ENCODE data around the gene PPP4R2.
"Not testable (repeated sequence)": the region's sequence is repeated elsewhere in the genome, so short reads cannot be mapped to it uniquely, and the experiment has no call there.

Gene PPP4R2

GRCh38 chr3:72977060-72977808 is 19.4 kb upstream of the PPP4R2 start:
- DNase-seq (ENCODE audit: low spot score) = no peak

DNA sequence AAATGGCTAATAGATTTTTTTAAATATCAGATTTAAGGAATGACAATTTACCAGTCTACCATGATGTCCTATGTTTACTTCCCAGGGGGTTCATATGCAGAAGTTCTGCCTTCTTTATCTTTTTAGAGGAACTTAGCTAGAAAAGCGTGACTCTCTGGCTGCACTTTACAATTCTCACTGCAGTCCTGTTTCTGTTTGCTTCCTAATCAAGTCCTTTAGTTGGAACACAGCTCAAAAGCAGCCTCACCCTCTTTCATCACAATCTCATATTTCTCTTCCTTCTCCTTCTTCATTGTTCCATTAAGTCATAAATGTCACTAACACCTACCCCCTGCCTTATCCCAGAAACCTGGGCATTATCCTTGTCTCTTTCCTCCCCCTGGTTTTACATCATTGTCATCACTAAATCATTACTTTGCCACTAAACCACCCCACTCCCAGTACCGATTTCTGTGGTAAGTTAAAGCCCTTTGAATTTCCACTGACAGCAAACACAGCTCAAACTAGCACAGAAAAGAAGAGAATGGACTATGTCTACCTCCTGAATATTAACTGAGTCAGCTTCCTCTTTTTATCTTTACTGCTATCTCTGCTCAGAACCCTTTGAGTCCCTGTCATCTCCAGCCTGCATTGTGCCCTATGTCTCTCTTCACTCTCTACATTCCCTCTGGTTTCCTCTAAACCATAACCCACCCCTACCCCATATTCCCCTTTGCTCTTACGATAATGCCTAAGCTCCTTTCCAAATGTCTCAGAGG is 13.8 kb upstream of the PPP4R2 start:
- DNase-seq (ENCODE audit: low spot score) = no peak

- DNase-seq (ENCODE audit: low spot score) = no peak
These were observed 11.0 kb upstream of the PPP4R2 start for GRCh38 chr3:72985576-72985975.

GRCh38 chr3:72990701-72991395 is 5.8 kb upstream of the PPP4R2 start:
- DNase-seq (ENCODE audit: low spot score) = no peak

DNA sequence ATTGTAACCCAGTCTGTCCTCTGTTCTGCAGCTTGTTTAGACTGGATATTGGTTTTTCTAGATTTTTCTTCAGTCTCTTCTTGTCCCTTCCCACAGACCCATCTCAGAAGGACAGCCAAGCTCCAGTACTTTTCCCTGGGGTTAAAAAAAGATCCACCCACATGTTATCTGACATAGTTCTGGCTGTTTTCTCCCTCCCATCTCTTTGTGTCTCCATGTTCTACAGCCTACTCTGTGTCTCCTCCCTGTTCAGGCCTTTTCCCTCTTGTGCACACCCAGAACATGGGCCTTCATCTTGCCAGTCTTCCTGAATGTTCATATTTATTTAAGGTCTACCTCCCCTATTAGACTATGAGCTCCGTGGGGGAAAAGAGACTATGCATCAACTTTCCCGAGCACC is 5.1 kb upstream of the PPP4R2 start:
- DNase-seq (ENCODE audit: low spot score) = no peak

DNA sequence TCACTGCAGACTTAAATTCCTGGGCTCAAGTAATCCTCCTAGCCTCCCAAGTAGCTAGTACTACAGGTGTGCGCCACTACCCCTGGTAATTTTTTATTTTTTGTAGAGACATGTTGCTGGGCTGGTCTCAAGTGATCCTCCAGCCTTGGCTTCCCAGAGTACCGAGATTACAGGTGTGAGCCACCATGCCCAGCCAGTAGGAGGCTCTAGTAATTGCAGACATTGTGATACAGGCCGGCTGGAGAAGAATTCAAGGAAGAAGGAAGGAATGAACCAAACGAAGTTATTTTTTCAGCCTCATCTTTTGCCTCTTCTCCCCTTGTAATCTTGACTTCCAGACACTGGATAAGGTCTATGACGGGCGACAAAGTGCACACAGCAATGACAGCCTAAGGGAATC is 3.2 kb upstream of the PPP4R2 start:
- no peak for DNase-seq (ENCODE audit: low spot score)

DNA sequence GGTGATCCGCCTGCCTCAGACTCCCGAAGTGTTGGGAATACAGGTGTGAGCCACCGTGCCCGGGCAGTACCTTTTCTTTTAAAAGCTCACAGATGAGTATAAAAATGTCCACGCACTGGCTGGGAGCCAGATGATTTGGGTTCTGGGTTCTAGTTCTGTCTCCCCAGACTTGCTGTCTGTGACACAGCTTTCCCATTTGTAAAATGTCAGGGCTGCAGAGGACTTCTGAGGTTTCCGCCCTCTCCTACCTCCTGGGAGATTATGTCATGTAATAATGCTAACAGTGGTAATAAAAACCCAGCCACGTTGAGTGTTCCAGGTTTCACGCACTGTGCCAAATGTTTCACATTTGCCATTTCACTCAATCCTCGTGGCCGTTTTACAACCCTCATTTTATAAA is 1.3 kb upstream of the PPP4R2 start:
- DNase-seq (ENCODE audit: low spot score) = no peak

DNA sequence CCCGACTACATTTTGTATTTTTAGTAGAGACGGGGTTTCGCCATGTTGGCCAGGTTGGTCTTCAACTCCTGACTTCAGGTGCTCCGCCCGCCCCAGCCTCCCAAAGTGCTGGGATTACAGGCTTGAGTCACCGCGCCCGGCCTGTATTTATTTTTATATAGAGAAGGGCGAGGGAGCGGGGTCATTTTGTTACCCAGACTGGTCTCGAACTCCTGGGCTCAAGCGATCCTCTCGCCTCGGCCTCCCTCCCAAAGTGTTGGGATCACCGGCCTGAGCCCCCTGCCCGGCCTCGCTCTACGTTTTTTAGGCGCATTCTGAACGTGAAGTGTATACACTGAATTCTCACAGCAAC is 514 bp upstream of the PPP4R2 start:
- DNase-seq (ENCODE audit: low spot score) = no peak

GRCh38 chr3:72997421-72997961 is 880 bp downstream of the PPP4R2 start:
- DNase-seq (ENCODE audit: low spot score) = peak; percentile 66

DNA sequence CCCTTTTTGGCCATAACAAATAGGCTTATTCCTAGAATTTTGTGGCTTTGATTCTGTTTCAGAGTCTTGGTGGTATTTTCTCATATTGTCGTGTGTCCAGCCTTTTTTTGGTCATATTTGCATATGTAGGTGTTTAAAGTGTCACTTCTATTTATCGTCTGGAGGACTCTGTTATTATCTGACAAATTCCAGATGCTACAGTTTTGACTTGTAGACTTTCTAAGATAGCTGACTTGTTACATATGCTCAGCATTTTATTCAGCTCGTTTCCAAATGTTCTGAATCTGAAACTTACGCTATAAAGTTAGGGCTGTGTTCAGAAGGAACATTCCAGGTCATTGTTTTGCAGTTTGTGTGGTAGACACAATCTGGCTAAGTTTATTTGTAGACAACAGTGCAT is 1.9 kb downstream of the PPP4R2 start:
- no peak for DNase-seq (ENCODE audit: low spot score)

DNA sequence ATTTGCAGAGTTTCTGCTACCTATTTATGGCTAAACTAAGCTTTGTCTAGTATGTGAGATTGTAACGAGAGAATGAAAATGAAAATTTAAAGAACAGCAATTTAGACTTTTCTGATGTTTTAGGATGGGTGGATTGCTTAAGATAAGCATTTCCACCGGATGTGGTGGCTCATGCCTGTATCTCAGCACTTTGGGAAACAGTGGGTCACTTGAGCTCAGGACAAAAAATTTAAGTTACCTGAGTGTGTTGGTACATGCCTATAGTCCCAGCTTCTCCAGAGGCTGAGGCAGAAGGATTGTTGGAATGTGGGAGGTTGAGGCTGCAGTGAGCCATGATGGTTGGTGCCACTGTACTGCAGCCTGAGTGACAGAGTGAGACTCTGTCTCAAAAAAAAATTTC is 3.3 kb downstream of the PPP4R2 start:
- no peak for DNase-seq (ENCODE audit: low spot score)

- not testable (repeated sequence) for DNase-seq (ENCODE audit: low spot score)
These were observed 6.4 kb downstream of the PPP4R2 start for GRCh38 chr3:73003050-73003449.

DNA sequence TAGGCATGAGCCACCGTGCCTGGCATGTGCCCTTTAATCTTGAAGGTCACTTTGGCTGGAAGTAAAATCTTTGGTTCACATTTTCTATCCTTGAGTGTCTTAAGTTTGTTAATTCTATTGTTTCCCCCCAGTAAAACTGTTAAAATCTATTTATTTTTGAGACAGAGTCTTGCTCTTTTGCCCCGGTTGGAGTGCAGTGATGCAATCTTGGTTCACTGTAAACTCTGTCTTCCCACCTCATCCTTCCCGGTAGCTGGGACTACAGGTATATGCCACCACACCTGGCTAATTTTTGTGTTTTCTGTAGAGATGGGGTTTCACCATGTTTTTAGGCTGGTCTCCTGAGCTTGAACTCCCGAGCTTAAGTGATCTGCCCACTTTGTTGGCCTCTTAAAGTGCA is 7.7 kb downstream of the PPP4R2 start:
- DNase-seq (ENCODE audit: low spot score) = no peak

GRCh38 chr3:73007992-73008712 is 11.5 kb downstream of the PPP4R2 start:
- DNase-seq (ENCODE audit: low spot score) = no peak

- no peak for DNase-seq (ENCODE audit: low spot score)
These were observed 12.4 kb downstream of the PPP4R2 start for GRCh38 chr3:73009008-73009407.

DNA sequence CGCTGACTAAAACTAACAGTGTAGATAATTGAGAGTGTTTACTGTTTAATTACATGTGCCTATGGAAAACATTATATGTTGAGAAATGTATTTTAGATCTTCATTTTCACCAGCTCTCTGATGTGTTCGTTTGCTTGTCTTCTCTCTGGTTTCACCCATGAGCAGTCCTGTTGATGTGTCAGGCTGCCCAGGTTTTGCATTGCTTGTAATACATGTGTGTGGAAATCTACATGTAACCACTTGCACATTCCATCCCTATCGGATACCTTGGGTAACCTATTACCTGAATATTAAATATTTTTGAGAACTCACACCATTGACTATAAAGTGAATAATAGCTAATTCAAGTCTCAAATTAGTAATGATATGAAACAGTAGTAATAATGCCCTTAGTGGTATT is 13.1 kb downstream of the PPP4R2 start:
- DNase-seq (ENCODE audit: low spot score) = no peak

DNA sequence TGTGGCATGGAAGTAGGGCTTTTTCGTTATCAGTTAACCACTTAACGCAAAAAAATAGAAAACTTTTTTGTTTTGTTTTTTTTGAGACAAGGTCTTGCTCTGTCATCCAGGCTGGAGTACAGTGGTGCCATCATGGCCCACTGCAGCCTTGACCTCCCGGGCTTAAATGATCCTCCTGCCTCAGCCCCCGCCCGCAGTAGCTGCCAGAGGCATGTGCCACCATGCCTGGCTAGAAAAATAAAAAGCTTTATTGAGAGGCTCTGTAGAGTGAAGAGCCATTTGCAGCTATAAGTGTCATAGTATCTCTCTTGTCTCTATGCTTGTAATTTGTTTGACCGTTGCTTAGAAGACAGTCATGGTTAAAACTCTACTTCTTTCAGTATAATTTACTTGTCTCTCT is 13.5 kb downstream of the PPP4R2 start:
- no peak for DNase-seq (ENCODE audit: low spot score)

DNA sequence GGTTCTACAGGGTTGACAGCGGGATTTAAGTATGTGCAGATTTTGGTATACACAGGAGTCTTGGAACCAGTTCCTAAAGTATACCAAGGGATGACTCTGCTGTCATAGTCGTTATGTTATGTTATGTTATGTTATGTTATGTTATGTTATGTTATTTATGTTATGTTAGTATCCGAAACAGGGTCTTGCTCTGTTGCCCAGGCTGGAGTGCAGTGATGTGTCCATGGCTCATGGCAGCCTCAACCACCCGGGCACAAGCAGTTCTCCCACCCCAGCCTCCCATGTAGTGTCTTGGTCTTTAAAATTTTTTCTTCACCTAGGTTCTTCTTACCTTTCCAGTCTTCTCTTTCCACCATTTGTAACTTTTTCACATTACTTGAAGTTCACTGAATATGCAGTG is 21.7 kb downstream of the PPP4R2 start:
- no peak for DNase-seq (ENCODE audit: low spot score)

GRCh38 chr3:73018790-73019441 is 22.3 kb downstream of the PPP4R2 start:
- DNase-seq (ENCODE audit: low spot score) = no peak

DNA sequence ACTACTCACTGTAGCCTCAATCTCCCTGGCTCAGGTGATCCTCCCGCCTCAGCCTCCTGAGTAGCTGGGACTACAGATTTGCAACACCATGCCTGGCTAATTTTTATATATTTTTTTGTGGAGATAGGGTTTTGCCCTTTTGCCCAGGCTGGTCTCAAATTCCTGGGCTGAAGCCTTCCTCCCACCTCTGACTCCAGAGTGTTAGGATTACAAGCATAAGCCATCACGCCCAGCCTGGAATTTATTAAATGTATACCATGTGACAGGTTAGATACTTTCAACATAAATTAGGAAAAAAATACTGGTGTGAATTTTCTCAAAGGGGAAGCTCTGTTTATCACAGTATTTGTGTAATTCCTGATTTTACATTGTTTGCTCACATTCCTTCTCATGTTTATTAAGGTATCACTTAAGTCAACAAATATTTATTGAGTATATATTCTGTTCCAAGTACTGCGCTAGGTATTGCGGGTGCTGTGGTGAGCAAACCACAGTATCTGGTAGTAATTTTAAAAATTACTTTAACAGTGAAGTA is 24.8 kb downstream of the PPP4R2 start:
- DNase-seq (ENCODE audit: low spot score) = no peak

GRCh38 chr3:73024836-73025235 is 28.2 kb downstream of the PPP4R2 start:
- peak; percentile 11 for DNase-seq (ENCODE audit: low spot score)
